GM18907 (cell line): ENCODE measurements around the gene TRERF1.

Experiments used
- ATAC-seq: cut with Tn5 transposase; IDR thresholded peaks from one replicate; pipeline ENCODE4 v1.9.1; 2021; ENCODE audit warnings: mild to moderate bottlenecking, moderate library complexity; ENCODE audit not compliant: unreplicated experiment

TRERF1 gene

GRCh38 chr6:42315991-42316970 is 135.4 kb downstream of the TRERF1 start:
- no peak for ATAC-seq

GRCh38 chr6:42315259-42315990 is 136.3 kb downstream of the TRERF1 start:
- no peak for ATAC-seq

- ATAC-seq = no peak
Measured at GRCh38 chr6:42314571-42315258, 137.0 kb downstream of the TRERF1 start.

- ATAC-seq = no peak
Measured at GRCh38 chr6:42313941-42314570, 137.7 kb downstream of the TRERF1 start.

- ATAC-seq = no peak
Measured at GRCh38 chr6:42313038-42313437, 138.7 kb downstream of the TRERF1 start.

- no peak for ATAC-seq
Measured at GRCh38 chr6:42307141-42307470, 144.6 kb downstream of the TRERF1 start.

GRCh38 chr6:42306439-42307140 is 145.1 kb downstream of the TRERF1 start:
- no peak for ATAC-seq

- ATAC-seq = no peak
Measured at GRCh38 chr6:42304053-42304712, 147.5 kb downstream of the TRERF1 start.

- ATAC-seq = no peak
Measured at GRCh38 chr6:42302411-42302810, 149.3 kb downstream of the TRERF1 start.

GRCh38 chr6:42301986-42302385 is 149.7 kb downstream of the TRERF1 start:
- no peak for ATAC-seq

GRCh38 chr6:42300701-42301100 is 151.0 kb downstream of the TRERF1 start:
- ATAC-seq = no peak

- no peak for ATAC-seq
Measured at GRCh38 chr6:42300185-42300584, 151.5 kb downstream of the TRERF1 start.

GRCh38 chr6:42297661-42298060 is 154.1 kb downstream of the TRERF1 start:
- ATAC-seq = no peak

- no peak for ATAC-seq
Measured at GRCh38 chr6:42296614-42297013, 155.1 kb downstream of the TRERF1 start.

GRCh38 chr6:42295677-42296076 is 156.0 kb downstream of the TRERF1 start:
- ATAC-seq = no peak

- ATAC-seq = no peak
Measured at GRCh38 chr6:42295181-42295580, 156.5 kb downstream of the TRERF1 start.

- no peak for ATAC-seq
Measured at GRCh38 chr6:42294759-42295158, 157.0 kb downstream of the TRERF1 start.

GRCh38 chr6:42293386-42293977 is 158.2 kb downstream of the TRERF1 start:
- ATAC-seq = no peak

- ATAC-seq = no peak
Measured at GRCh38 chr6:42292004-42292740, 159.6 kb downstream of the TRERF1 start.
